ENCODE measurements around the gene GRIN2D.

DNA sequence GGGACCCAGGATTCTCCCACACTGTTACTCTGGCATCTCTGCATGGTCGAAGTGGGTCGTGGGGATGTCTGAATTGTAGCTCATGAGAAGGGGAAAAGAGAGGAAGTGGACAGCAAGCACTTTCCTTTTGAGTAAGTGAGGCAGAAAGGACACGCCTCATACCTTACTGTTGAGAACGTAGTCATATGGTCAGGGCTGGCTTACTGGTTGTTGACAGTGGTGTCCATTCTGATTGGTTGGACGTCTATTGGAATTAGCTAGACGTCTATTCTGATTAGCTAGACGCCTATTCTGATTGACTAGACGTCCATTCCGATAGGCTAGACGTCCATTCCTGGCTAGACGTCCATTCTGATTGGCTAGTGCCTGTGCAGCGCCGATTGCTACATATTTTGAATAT, 12.4 kb downstream of the GRIN2D start:
- no peak for TF ChIP-seq POLR2AphosphoS5 (IDR thresholded peaks at IDR 0.05)
- TF ChIP-seq POLR2A (IDR thresholded peaks at IDR 0.05) = no peak

Measured in gastroesophageal sphincter (tissue), 2 donors.